K562 (cell line): ENCODE measurements around the gene PLCB3. TPM values are rescaled to one million over a fixed set of nuclear protein-coding genes. Genes with fewer than 3 reads are reported as not detected.

Experiments used
- CBX8 ChIP-seq: fragments of 200-600 bp; sonication (generic); IDR thresholded peaks from 2 replicates; pipeline ENCODE4 v1.6.1; 2012; ENCODE audit warnings: borderline replicate concordance, mixed run types, low read depth, mild to moderate bottlenecking, moderate library complexity, mixed read lengths, low read length, control low read depth, inconsistent platforms; ENCODE audit not compliant: poor library complexity, severe bottlenecking; ENCODE audit errors: extremely low read depth
- CXXC5 ChIP-seq: fragments of 250-450 bp; sonication (Bioruptor Pico); IDR thresholded peaks from 2 replicates; pipeline ENCODE4 v1.8.0; 2022; ENCODE audit warnings: inconsistent platforms, mild to moderate bottlenecking, moderate library complexity
- MCM5 ChIP-seq: fragments of 450-650 bp; IDR thresholded peaks from 2 replicates; pipeline ENCODE4 v1.6.1; 2016; ENCODE audit warnings: low read depth
- MCM7 ChIP-seq, 2 experiments: fragments of 450-650 bp; IDR thresholded peaks; 2 replicates each; pipeline ENCODE4 v1.6.1; 2016 to 2018
- POU5F1 ChIP-seq: fragments of 150-350 bp; IDR thresholded peaks from 2 replicates; pipeline ENCODE4 v1.6.1; 2014; ENCODE audit warnings: borderline replicate concordance, low read length, low read depth, mild to moderate bottlenecking; ENCODE audit not compliant: partially characterized antibody
- PTRF ChIP-seq: fragments of 450-650 bp; IDR thresholded peaks from 2 replicates; pipeline ENCODE4 v1.6.1; 2016; ENCODE audit warnings: mild to moderate bottlenecking, missing genetic modification characterization, missing compliant biosample characterization
- RAD21 ChIP-seq, 2 experiments: fragments of 250-450 bp in 1 of 2; fragments of 450-650 bp in 1 of 2; sonication (Bioruptor Pico) in 1 of 2; formaldehyde crosslinking in 1 of 2; IDR thresholded peaks in 1 of 2; conservative IDR thresholded peaks in 1 of 2; 2 replicates each; pipeline versions ENCODE4 v1.4.0 to v1.8.0; 2020 to 2022; ENCODE audit warnings: mild to moderate bottlenecking in 2 of 2, moderate library complexity in 1 of 2
- STAT5A ChIP-seq: IDR thresholded peaks from 2 replicates; pipeline ENCODE4 v1.6.1; 2012; ENCODE audit warnings: low read length, inconsistent platforms, borderline replicate concordance
- STAT5B ChIP-seq: fragments of 250-450 bp; sonication (Bioruptor Pico); IDR thresholded peaks from 2 replicates; pipeline ENCODE4 v1.8.0; 2021; ENCODE audit warnings: mild to moderate bottlenecking, inconsistent platforms
- TCF7L2 ChIP-seq: fragments of 150-350 bp; IDR thresholded peaks from 2 replicates; pipeline ENCODE4 v1.6.1; 2016; ENCODE audit warnings: low read depth, mild to moderate bottlenecking, low read length, moderate library complexity
- USF1 ChIP-seq: sonication (generic); formaldehyde crosslinking; IDR thresholded peaks from 2 replicates; pipeline ENCODE4 v1.9.0; 2022; ENCODE audit warnings: mild to moderate bottlenecking, missing genetic modification reagents
- ZBTB34 ChIP-seq: fragments of 250-450 bp; sonication (Bioruptor Pico); IDR thresholded peaks from 2 replicates; pipeline ENCODE4 v1.8.0; 2021; ENCODE audit warnings: mild to moderate bottlenecking, moderate library complexity
- ZNF561 ChIP-seq: fragments of 450-650 bp; formaldehyde crosslinking; conservative IDR thresholded peaks from 2 replicates; pipeline ENCODE4 v1.4.0; 2020; ENCODE audit warnings: mild to moderate bottlenecking, moderate library complexity
- polyA plus RNA-seq, 8 experiments: library from polyadenylated mRNA; depleted of rRNA in 4 of 8; stranded (reverse) in 5 of 8; unstranded in 3 of 8; fragments of >200 nt; fragmentation: Nextera tagmentation in 2 of 8; fragmentation: Illumina TruSeq in 1 of 8; extraction: Ambion mirVana in 2 of 8; extraction: Trizol in 1 of 8; gene quantifications; 2 replicates each; pipeline versions ENCODE4 v1.2.1 to v1.2.3, GENCODE V29; 2011 to 2014; ENCODE audit warnings: inconsistent platforms in 1 of 8, missing spikeins in 1 of 8
- total RNA-seq, 7 experiments: library from RNA; depleted of rRNA in 6 of 7; stranded (reverse); fragments of >200 nt in 6 of 7; fragmentation: Illumina TruSeq in 2 of 7; extraction: Trizol in 2 of 7; gene quantifications; 2 replicates each; pipeline versions ENCODE4 v1.2.1 to v1.2.3, GENCODE V29; 2011 to 2021; ENCODE audit warnings: low replicate concordance in 1 of 7
- TF ChIP-seq, protein P1 (sequence below): fragments of 450-650 bp; IDR thresholded peaks from 2 replicates; pipeline ENCODE4 v1.6.1; 2016; ENCODE audit warnings: low read depth
- TF ChIP-seq, protein P2 (sequence below): IDR thresholded peaks from 2 replicates; pipeline ENCODE4 v1.6.1; 2016; ENCODE audit warnings: missing genetic modification characterization, missing compliant biosample characterization

Gene PLCB3
- total and polyA plus RNA-seq, 9 of the 15 experiments (the other 6 are each of a cell fraction or from before 2014, with no cell fraction given), result 0.31 to 44.8 (median 14.6) TPM

DNA sequence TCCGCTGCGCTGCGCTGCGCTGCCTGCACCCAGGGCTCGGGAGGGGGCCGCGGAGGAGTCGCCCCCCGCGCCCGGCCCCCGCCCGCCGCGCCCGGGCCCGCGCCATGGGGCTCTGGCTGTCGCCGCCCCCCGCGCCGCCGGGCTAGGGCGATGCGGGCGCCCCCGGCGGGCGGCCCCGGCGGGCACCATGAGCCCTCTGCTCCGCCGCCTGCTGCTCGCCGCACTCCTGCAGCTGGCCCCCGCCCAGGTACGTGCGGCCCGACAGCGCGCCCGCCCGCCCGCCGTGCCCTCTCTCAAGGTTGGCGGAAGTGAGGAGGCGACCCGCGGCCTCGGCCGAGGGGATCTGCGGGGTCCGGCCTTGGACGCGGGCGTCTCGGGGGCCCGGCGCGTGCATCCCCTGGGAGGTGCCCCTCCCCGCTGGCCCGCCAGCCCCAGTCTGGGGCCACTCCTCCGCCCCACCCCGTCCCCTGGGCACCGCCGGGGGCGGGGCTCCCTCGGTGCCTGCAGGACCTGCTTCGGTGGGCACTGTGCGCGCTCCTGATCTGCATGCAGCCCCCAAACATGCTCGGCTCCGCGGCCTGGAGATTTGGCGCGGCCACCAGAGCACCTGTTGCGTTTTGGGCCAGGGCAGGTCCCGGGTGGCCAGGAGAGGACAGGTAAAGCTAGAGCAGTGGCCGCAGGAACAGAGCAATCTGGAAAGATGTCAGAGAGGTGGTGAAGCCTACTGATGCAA lies 16.5 kb upstream of the PLCB3 start (continued):
- TF ChIP-seq, protein P1, sequence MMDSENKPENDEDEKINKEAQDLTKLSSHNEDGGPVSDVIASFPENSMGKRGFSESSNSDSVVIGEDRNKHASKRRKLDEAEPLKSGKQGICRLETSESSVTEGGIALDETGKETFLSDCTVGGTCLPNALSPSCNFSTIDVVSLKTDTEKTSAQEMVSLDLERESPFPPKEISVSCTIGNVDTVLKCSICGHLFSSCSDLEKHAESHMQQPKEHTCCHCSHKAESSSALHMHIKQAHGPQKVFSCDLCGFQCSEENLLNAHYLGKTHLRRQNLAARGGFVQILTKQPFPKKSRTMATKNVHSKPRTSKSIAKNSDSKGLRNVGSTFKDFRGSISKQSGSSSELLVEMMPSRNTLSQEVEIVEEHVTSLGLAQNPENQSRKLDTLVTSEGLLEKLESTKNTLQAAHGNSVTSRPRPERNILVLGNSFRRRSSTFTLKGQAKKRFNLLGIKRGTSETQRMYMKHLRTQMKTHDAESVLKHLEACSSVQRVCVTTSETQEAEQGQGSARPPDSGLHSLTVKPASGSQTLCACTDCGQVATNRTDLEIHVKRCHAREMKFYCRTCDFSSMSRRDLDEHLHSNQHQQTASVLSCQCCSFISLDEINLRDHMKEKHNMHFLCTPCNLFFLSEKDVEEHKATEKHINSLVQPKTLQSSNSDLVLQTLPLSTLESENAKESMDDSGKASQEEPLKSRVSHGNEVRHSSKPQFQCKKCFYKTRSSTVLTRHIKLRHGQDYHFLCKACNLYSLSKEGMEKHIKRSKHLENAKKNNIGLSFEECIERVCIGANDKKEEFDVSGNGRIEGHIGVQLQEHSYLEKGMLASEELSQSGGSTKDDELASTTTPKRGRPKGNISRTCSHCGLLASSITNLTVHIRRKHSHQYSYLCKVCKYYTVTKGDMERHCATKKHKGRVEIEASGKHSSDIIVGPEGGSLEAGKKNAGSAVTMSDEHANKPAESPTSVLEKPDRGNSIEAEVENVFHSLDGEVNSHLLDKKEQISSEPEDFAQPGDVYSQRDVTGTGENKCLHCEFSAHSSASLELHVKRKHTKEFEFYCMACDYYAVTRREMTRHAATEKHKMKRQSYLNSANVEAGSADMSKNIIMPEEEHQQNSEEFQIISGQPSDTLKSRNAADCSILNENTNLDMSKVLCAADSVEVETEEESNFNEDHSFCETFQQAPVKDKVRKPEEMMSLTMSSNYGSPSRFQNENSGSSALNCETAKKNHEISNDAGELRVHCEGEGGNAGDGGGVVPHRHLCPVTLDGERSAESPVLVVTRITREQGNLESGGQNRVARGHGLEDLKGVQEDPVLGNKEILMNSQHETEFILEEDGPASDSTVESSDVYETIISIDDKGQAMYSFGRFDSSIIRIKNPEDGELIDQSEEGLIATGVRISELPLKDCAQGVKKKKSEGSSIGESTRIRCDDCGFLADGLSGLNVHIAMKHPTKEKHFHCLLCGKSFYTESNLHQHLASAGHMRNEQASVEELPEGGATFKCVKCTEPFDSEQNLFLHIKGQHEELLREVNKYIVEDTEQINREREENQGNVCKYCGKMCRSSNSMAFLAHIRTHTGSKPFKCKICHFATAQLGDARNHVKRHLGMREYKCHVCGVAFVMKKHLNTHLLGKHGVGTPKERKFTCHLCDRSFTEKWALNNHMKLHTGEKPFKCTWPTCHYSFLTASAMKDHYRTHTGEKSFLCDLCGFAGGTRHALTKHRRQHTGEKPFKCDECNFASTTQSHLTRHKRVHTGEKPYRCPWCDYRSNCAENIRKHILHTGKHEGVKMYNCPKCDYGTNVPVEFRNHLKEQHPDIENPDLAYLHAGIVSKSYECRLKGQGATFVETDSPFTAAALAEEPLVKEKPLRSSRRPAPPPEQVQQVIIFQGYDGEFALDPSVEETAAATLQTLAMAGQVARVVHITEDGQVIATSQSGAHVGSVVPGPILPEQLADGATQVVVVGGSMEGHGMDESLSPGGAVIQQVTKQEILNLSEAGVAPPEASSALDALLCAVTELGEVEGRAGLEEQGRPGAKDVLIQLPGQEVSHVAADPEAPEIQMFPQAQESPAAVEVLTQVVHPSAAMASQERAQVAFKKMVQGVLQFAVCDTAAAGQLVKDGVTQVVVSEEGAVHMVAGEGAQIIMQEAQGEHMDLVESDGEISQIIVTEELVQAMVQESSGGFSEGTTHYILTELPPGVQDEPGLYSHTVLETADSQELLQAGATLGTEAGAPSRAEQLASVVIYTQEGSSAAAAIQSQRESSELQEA, result no peak
- TF ChIP-seq MCM5, result no peak
- TF ChIP-seq, protein P2, sequence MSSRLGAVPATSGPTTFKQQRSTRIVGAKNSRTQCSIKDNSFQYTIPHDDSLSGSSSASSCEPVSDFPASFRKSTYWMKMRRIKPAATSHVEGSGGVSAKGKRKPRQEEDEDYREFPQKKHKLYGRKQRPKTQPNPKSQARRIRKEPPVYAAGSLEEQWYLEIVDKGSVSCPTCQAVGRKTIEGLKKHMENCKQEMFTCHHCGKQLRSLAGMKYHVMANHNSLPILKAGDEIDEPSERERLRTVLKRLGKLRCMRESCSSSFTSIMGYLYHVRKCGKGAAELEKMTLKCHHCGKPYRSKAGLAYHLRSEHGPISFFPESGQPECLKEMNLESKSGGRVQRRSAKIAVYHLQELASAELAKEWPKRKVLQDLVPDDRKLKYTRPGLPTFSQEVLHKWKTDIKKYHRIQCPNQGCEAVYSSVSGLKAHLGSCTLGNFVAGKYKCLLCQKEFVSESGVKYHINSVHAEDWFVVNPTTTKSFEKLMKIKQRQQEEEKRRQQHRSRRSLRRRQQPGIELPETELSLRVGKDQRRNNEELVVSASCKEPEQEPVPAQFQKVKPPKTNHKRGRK, result no peak
- no peak for TF ChIP-seq RAD21 (CRISPR knock-in tag; conservative IDR thresholded peaks at IDR 0.05 in 1 of 2, IDR thresholded peaks at IDR 0.05 in 1 of 2)
- TF ChIP-seq CXXC5, result peak; percentile 20; the same call in 1 of the 2 replicates
- no peak for TF ChIP-seq MCM7 (IDR thresholded peaks at IDR 0.05)
- TF ChIP-seq STAT5A, result no peak
- TF ChIP-seq POU5F1, result no peak
- no peak for TF ChIP-seq ZBTB34
- TF ChIP-seq TCF7L2, result no peak
- TF ChIP-seq STAT5B, result no peak
- TF ChIP-seq CBX8, result no peak
- no peak for TF ChIP-seq ZNF561 (CRISPR knock-in tag)
- no peak for TF ChIP-seq USF1 (CRISPR knock-in tag)
- TF ChIP-seq PTRF (tag), result no peak
